Activated naive CD4-positive, alpha-beta T cell treated with anti-CD3 and anti-CD28 coated beads for 36 hours (primary cell): ENCODE results near the gene HMGXB3. TPM values are rescaled to one million over a fixed set of nuclear protein-coding genes. Genes with fewer than 3 reads are reported as not detected.
A peak's percentile ranks its signal among the peaks of the same experiment; 100 is the strongest.

Source experiments
- CTCF ChIA-PET: fragments of 350-600 bp; sonication (Branson Sonifier 250); formaldehyde crosslinking; loops from one replicate; lab custom pipeline; 2021; ENCODE audit warnings: antibody characterized with exemption; lab: Charles Lee
- DNase-seq: peaks from one replicate; pipeline ENCODE4 v3.0.0-alpha.2; 2020
- H3K27ac Mint-ChIP-seq: one replicate; pipeline ENCODE4 v1.8.0; 2021; ENCODE audit warnings: mild to moderate bottlenecking, mixed read lengths
- H3K27me3 Mint-ChIP-seq: one replicate; pipeline ENCODE4 v1.8.0; 2021; ENCODE audit warnings: low read depth, mixed read lengths
- H3K36me3 Mint-ChIP-seq: one replicate; pipeline ENCODE4 v1.8.0; 2021; ENCODE audit warnings: low read depth, mixed read lengths
- H3K4me1 Mint-ChIP-seq: one replicate; pipeline ENCODE4 v1.8.0; 2021; ENCODE audit warnings: low read depth, mixed read lengths
- H3K4me3 Mint-ChIP-seq: one replicate; pipeline ENCODE4 v1.8.0; 2021; ENCODE audit warnings: mild to moderate bottlenecking, moderate library complexity, mixed read lengths
- H3K9me3 Mint-ChIP-seq: one replicate; pipeline ENCODE4 v1.8.0; 2021; ENCODE audit warnings: mixed read lengths
- intact Hi-C: fragments of 100-400 bp; cut with micrococcal nuclease; formaldehyde crosslinking; loops from one replicate; pipeline ENCODE4 v1.15.1; 2023
- total RNA-seq, 2 experiments: library from RNA; stranded (reverse); gene quantifications; one replicate each; pipeline ENCODE4 v1.2.3, GENCODE V29; 2021

Gene HMGXB3
- total RNA-seq, 2 experiments from 2014 or later, result 24.3 to 26.8 TPM

GRCh38 chr5:149990518-149991376 is 9.8 kb upstream of the HMGXB3 start:
- no peak overlapping the region for H3K4me3 Mint-ChIP-seq
- intact Hi-C loops, result loop anchor here (1.0 kb wide), 4 partner anchors 31 to 354 kb away; no protein-coding TSS in a partner anchor
- no peaks in the 10 kb centered on the region for H3K9me3 Mint-ChIP-seq
- peaks cover 3% of the 10 kb centered on the region for H3K36me3 Mint-ChIP-seq
- peak; percentile 83 for DNase-seq
- no peaks in the 10 kb centered on the region for H3K27me3 Mint-ChIP-seq
- H3K4me1 Mint-ChIP-seq, result no peaks in the 10 kb centered on the region
- CTCF ChIA-PET, result interaction anchor here (0.7 to 5.7 kb wide), 34 partner anchors 8 to 358 kb away, joined by 3 to 84 read pairs (median 4); partner anchors contain the start of genes HMGXB3 and TIGD6
- no peak overlapping the region for H3K27ac Mint-ChIP-seq

GRCh38 chr5:149993471-149993870 is 7.1 kb upstream of the HMGXB3 start:
- no peak overlapping the region for H3K4me3 Mint-ChIP-seq
- H3K36me3 Mint-ChIP-seq, result peaks cover 3% of the 10 kb centered on the region
- DNase-seq, result no peak
- intact Hi-C loops, result no loop called here
- CTCF ChIA-PET, result interaction anchor here (0.8 to 5.7 kb wide), 5 partner anchors 13 to 1654 kb away, joined by 3 to 84 read pairs (median 3); no protein-coding TSS in a partner anchor
- H3K4me1 Mint-ChIP-seq, result no peaks in the 10 kb centered on the region
- H3K27ac Mint-ChIP-seq, result no peak overlapping the region
- H3K27me3 Mint-ChIP-seq, result no peaks in the 10 kb centered on the region
- H3K9me3 Mint-ChIP-seq, result no peaks in the 10 kb centered on the region

GRCh38 chr5:149995385-149996204 is 4.9 kb upstream of the HMGXB3 start:
- peaks cover 3% of the 10 kb centered on the region for H3K36me3 Mint-ChIP-seq
- intact Hi-C loops, result no loop called here
- DNase-seq, result no peak
- H3K4me1 Mint-ChIP-seq, result peaks cover 14% of the 10 kb centered on the region
- H3K27me3 Mint-ChIP-seq, result no peaks in the 10 kb centered on the region
- H3K27ac Mint-ChIP-seq, result no peak overlapping the region
- CTCF ChIA-PET, result interaction anchor here (5.7 kb wide), 1 partner anchor 164 kb away, joined by 84 read pairs; no protein-coding TSS in a partner anchor
- H3K9me3 Mint-ChIP-seq, result no peaks in the 10 kb centered on the region
- no peak overlapping the region for H3K4me3 Mint-ChIP-seq

- no peak overlapping the region for H3K4me3 Mint-ChIP-seq
- H3K9me3 Mint-ChIP-seq, result no peaks in the 10 kb centered on the region
- no peak overlapping the region for H3K27ac Mint-ChIP-seq
- CTCF ChIA-PET, result interaction anchor here (0.7 to 1.1 kb wide), 2 partner anchors 136 to 144 kb away, joined by 4 to 5 read pairs; no protein-coding TSS in a partner anchor
- H3K27me3 Mint-ChIP-seq, result no peaks in the 10 kb centered on the region
- intact Hi-C loops, result no loop called here
- no peak for DNase-seq
- peaks cover 3% of the 10 kb centered on the region for H3K36me3 Mint-ChIP-seq
- peaks cover 14% of the 10 kb centered on the region for H3K4me1 Mint-ChIP-seq
Measured at GRCh38 chr5:149996205-149996890, 4.2 kb upstream of the HMGXB3 start.

GRCh38 chr5:149998281-149998680 is 2.3 kb upstream of the HMGXB3 start:
- no peaks in the 10 kb centered on the region for H3K27me3 Mint-ChIP-seq
- H3K4me3 Mint-ChIP-seq, result no peak overlapping the region
- H3K27ac Mint-ChIP-seq, result no peak overlapping the region
- peaks cover 31% of the 10 kb centered on the region for H3K4me1 Mint-ChIP-seq
- H3K9me3 Mint-ChIP-seq, result no peaks in the 10 kb centered on the region
- H3K36me3 Mint-ChIP-seq, result peaks cover 3% of the 10 kb centered on the region
- intact Hi-C loops, result no loop called here
- CTCF ChIA-PET, result interaction anchor here (2.4 kb wide), 1 partner anchor 8 kb away, joined by 14 read pairs; no protein-coding TSS in a partner anchor
- DNase-seq, result no peak

GRCh38 chr5:149999359-149999758 is 1.2 kb upstream of the HMGXB3 start:
- DNase-seq, result no peak
- peaks cover 36% of the 10 kb centered on the region for H3K4me1 Mint-ChIP-seq
- intact Hi-C loops, result no loop called here

GRCh38 chr5:149999866-150000255 is 678 bp upstream of the HMGXB3 start:
- Mint-ChIP-seq H3K4me3 (peak overlapping the region; percentile 86), H3K27me3 (no peaks in the 10 kb centered on the region), H3K27ac (peak overlapping the region; percentile 81), H3K4me1 (peaks cover 38% of the 10 kb centered on the region), H3K9me3 (no peaks in the 10 kb centered on the region), H3K36me3 (peaks cover 12% of the 10 kb centered on the region)
- no peak for DNase-seq
- CTCF ChIA-PET, result interaction anchor here (1.4 to 2.4 kb wide), 2 partner anchors 9 to 38 kb away, joined by 5 to 14 read pairs; no protein-coding TSS in a partner anchor
- intact Hi-C loops, result loop anchor here (1.0 to 5.0 kb wide), 7 partner anchors 40 to 1617 kb away; partner anchors contain the start of genes CD74, FBXO38, PPARGC1B and SLC26A2

More at GRCh38 chr5:149999359-149999758, 1.2 kb upstream of the HMGXB3 start:
- H3K4me3 Mint-ChIP-seq, result peak overlapping the region; percentile 86
- no peaks in the 10 kb centered on the region for H3K27me3 Mint-ChIP-seq
- CTCF ChIA-PET, result interaction anchor here (1.4 to 2.4 kb wide), 2 partner anchors 9 to 38 kb away, joined by 5 to 14 read pairs; no protein-coding TSS in a partner anchor
- H3K36me3 Mint-ChIP-seq, result peaks cover 8% of the 10 kb centered on the region
- peak overlapping the region; percentile 14 for H3K27ac Mint-ChIP-seq
- H3K9me3 Mint-ChIP-seq, result no peaks in the 10 kb centered on the region

GRCh38 chr5:150000990-150001659 is 586 bp downstream of the HMGXB3 start:
- Mint-ChIP-seq H3K27me3 (no peaks in the 10 kb centered on the region), H3K4me1 (peaks cover 40% of the 10 kb centered on the region), H3K36me3 (peaks cover 15% of the 10 kb centered on the region), H3K4me3 (peak overlapping the region; percentile 86), H3K9me3 (no peaks in the 10 kb centered on the region), H3K27ac (peak overlapping the region; percentile 85)
- peak; percentile 55 for DNase-seq
- CTCF ChIA-PET, result interaction anchor here (2.4 kb wide), 1 partner anchor 10 kb away, joined by 14 read pairs; no protein-coding TSS in a partner anchor
- intact Hi-C loops, result loop anchor here (1.0 to 5.0 kb wide), 10 partner anchors 41 to 1618 kb away; partner anchors contain the start of genes CD74, FBXO38, PPARGC1B and SLC26A2

- intact Hi-C loops, result loop anchor here (1.0 to 5.0 kb wide), 6 partner anchors 65 to 1619 kb away; partner anchors contain the start of genes FBXO38, PPARGC1B and TNIP1
- no peaks in the 10 kb centered on the region for H3K9me3 Mint-ChIP-seq
- peaks cover 43% of the 10 kb centered on the region for H3K4me1 Mint-ChIP-seq
- no peaks in the 10 kb centered on the region for H3K27me3 Mint-ChIP-seq
- CTCF ChIA-PET, result interaction anchor here (0.7 to 1.4 kb wide), 4 partner anchors 19 to 156 kb away, joined by 3 to 5 read pairs (median 4); no protein-coding TSS in a partner anchor
- H3K4me3 Mint-ChIP-seq, result peak overlapping the region; percentile 86
- peaks cover 18% of the 10 kb centered on the region for H3K36me3 Mint-ChIP-seq
- DNase-seq, result peak; percentile 75
- peak overlapping the region; percentile 85 for H3K27ac Mint-ChIP-seq
Measured at GRCh38 chr5:150001660-150002486, 1.3 kb downstream of the HMGXB3 start.

GRCh38 chr5:150006318-150006717 is 5.8 kb downstream of the HMGXB3 start:
- Mint-ChIP-seq H3K4me1 (peaks cover 39% of the 10 kb centered on the region), H3K27ac (no peak overlapping the region), H3K9me3 (no peaks in the 10 kb centered on the region), H3K4me3 (no peak overlapping the region), H3K27me3 (no peaks in the 10 kb centered on the region), H3K36me3 (peaks cover 31% of the 10 kb centered on the region)
- no peak for DNase-seq
- intact Hi-C loops, result no loop called here
- CTCF ChIA-PET, result interaction anchor here (0.8 to 1.9 kb wide), 2 partner anchors 13 to 16 kb away, joined by 3 to 4 read pairs; no protein-coding TSS in a partner anchor
